Measurements from ENCODE around the gene ST8SIA5. TPM values are rescaled to one million over a fixed set of nuclear protein-coding genes. Genes with fewer than 3 reads are reported as not detected.

ST8SIA5 gene
- polyA plus RNA-seq, 6 donors from 2014 or later = not detected

- Mint-ChIP-seq H3K4me1 (peaks cover 0 to 2% (median 0%) of the 10 kb centered on the region in 3 donors), H3K4me3 (no peak overlapping the region), H3K9me3 (no peaks in the 10 kb centered on the region), H3K27me3 (peaks cover 0 to 36% (median 30%) of the 10 kb centered on the region in 3 donors), H3K36me3 (no peaks in the 10 kb centered on the region), H3K27ac (no peak overlapping the region)
- DNase-seq (no peak), ATAC-seq (ENCODE audit: low read depth in 2 of 2) (no peak)
These were observed 84.5 kb downstream of the ST8SIA5 start for GRCh38 chr18:46672062-46672970.

GRCh38 chr18:46668694-46669093 lies 88.2 kb downstream of the ST8SIA5 start:
- peaks cover 0 to 1% (median 0%) of the 10 kb centered on the region in 7 donors for H3K9me3 Mint-ChIP-seq
- H3K27me3 Mint-ChIP-seq = peaks cover 11 to 30% (median 25%) of the 10 kb centered on the region in 3 donors
- H3K36me3 Mint-ChIP-seq = no peaks in the 10 kb centered on the region
- no peak for ATAC-seq (ENCODE audit: low read depth in 2 of 2)
- H3K4me3 Mint-ChIP-seq = no peak overlapping the region
- peaks cover 0 to 2% (median 0%) of the 10 kb centered on the region in 3 donors for H3K4me1 Mint-ChIP-seq
- DNase-seq = no peak
- no peak overlapping the region for H3K27ac Mint-ChIP-seq

GRCh38 chr18:46668135-46668534 lies 88.7 kb downstream of the ST8SIA5 start:
- ATAC-seq (ENCODE audit: low read depth in 2 of 2) = no peak
- Mint-ChIP-seq H3K4me3 (no peak overlapping the region), H3K9me3 (peaks cover 0 to 3% (median 0%) of the 10 kb centered on the region in 7 donors)

GRCh38 chr18:46663539-46663938 lies 93.3 kb downstream of the ST8SIA5 start:
- H3K4me3 Mint-ChIP-seq = no peak overlapping the region
- H3K27me3 Mint-ChIP-seq = peaks cover 18 to 34% (median 20%) of the 10 kb centered on the region in 3 donors
- DNase-seq = no peak
- H3K9me3 Mint-ChIP-seq = peaks cover 0 to 3% (median 0%) of the 10 kb centered on the region in 7 donors
- H3K4me1 Mint-ChIP-seq = no peaks in the 10 kb centered on the region
- ATAC-seq (ENCODE audit: low read depth in 2 of 2) = no peak
- no peaks in the 10 kb centered on the region for H3K36me3 Mint-ChIP-seq
- H3K27ac Mint-ChIP-seq = peak overlapping the region in 1 of 6 donors; percentile 40

More at GRCh38 chr18:46668135-46668534, 88.7 kb downstream of the ST8SIA5 start:
- no peaks in the 10 kb centered on the region for H3K36me3 Mint-ChIP-seq
- no peak overlapping the region for H3K27ac Mint-ChIP-seq
- no peak for DNase-seq
- peaks cover 14 to 36% (median 27%) of the 10 kb centered on the region in 3 donors for H3K27me3 Mint-ChIP-seq
- H3K4me1 Mint-ChIP-seq = peaks cover 0 to 2% (median 0%) of the 10 kb centered on the region in 3 donors

GRCh38 chr18:46660957-46661749 lies 95.7 kb downstream of the ST8SIA5 start:
- Mint-ChIP-seq H3K27me3 (peaks cover 9 to 23% (median 20%) of the 10 kb centered on the region in 3 donors), H3K9me3 (peaks cover 0 to 3% (median 0%) of the 10 kb centered on the region in 7 donors), H3K4me3 (no peak overlapping the region), H3K36me3 (no peaks in the 10 kb centered on the region), H3K4me1 (no peaks in the 10 kb centered on the region), H3K27ac (peak overlapping the region in 1 of 6 donors; percentile 36)
- no peak for DNase-seq
- no peak for ATAC-seq (ENCODE audit: low read depth in 2 of 2)

GRCh38 chr18:46659484-46659883 lies 97.4 kb downstream of the ST8SIA5 start:
- ATAC-seq (ENCODE audit: low read depth in 2 of 2) = no peak
- Mint-ChIP-seq H3K27ac (no peak overlapping the region), H3K9me3 (peaks cover 0 to 3% (median 0%) of the 10 kb centered on the region in 7 donors), H3K36me3 (no peaks in the 10 kb centered on the region), H3K4me1 (no peaks in the 10 kb centered on the region), H3K27me3 (peaks cover 9 to 11% (median 11%) of the 10 kb centered on the region in 3 donors), H3K4me3 (no peak overlapping the region)
- no peak for DNase-seq

- Mint-ChIP-seq H3K27ac (peak within 1 kb of the TSS in 1 of 6 donors; percentile 70), H3K27me3 (peaks cover 2 to 7% (median 5%) of the 10 kb centered on the region in 3 donors), H3K4me1 (no peaks in the 10 kb centered on the region), H3K36me3 (no peaks in the 10 kb centered on the region), H3K9me3 (no peaks in the 10 kb centered on the region), H3K4me3 (no peak within 1 kb of the TSS)
- ATAC-seq (ENCODE audit: low read depth in 2 of 2) (no peak), DNase-seq (no peak)
These were observed 99.5 kb downstream of the ST8SIA5 start, which contains the start of gene LOXHD1 for GRCh38 chr18:46657115-46657955. Gene LOXHD1 (minus strand): TSS chr18:46657220. CDS start chr18:46657033, 187 bp downstream.

- Mint-ChIP-seq H3K36me3 (no peaks in the 10 kb centered on the region), H3K4me1 (no peaks in the 10 kb centered on the region), H3K9me3 (no peaks in the 10 kb centered on the region), H3K27me3 (peaks cover 5 to 10% (median 9%) of the 10 kb centered on the region in 3 donors), H3K4me3 (no peak overlapping the region), H3K27ac (no peak overlapping the region)
- no peak for DNase-seq
- no peak for ATAC-seq (ENCODE audit: low read depth in 2 of 2)
These were observed 100.3 kb downstream of the ST8SIA5 start for GRCh38 chr18:46656326-46657114.

- no peaks in the 10 kb centered on the region for H3K9me3 Mint-ChIP-seq
- no peaks in the 10 kb centered on the region for H3K4me1 Mint-ChIP-seq
- no peaks in the 10 kb centered on the region for H3K36me3 Mint-ChIP-seq
These were observed 104.5 kb downstream of the ST8SIA5 start for GRCh38 chr18:46652372-46652771.

GRCh38 chr18:46650681-46651080 lies 106.2 kb downstream of the ST8SIA5 start:
- peaks cover 9 to 54% (median 19%) of the 10 kb centered on the region in 3 donors for H3K27me3 Mint-ChIP-seq
- no peak overlapping the region for H3K27ac Mint-ChIP-seq
- no peaks in the 10 kb centered on the region for H3K36me3 Mint-ChIP-seq
- ATAC-seq (ENCODE audit: low read depth in 2 of 2) (no peak), DNase-seq (no peak)
- H3K9me3 Mint-ChIP-seq = no peaks in the 10 kb centered on the region
- H3K4me3 Mint-ChIP-seq = no peak overlapping the region
- H3K4me1 Mint-ChIP-seq = no peaks in the 10 kb centered on the region

More at GRCh38 chr18:46652372-46652771, 104.5 kb downstream of the ST8SIA5 start:
- Mint-ChIP-seq H3K27ac (peak overlapping the region in 1 of 6 donors; percentile 51), H3K27me3 (peaks cover 9 to 41% (median 11%) of the 10 kb centered on the region in 3 donors), H3K4me3 (no peak overlapping the region)
- ATAC-seq (ENCODE audit: low read depth in 2 of 2) (no peak), DNase-seq (no peak)

GRCh38 chr18:46649071-46649862 lies 107.6 kb downstream of the ST8SIA5 start:
- Mint-ChIP-seq H3K4me3 (no peak overlapping the region), H3K27me3 (peaks cover 9 to 59% (median 25%) of the 10 kb centered on the region in 3 donors), H3K9me3 (no peaks in the 10 kb centered on the region), H3K36me3 (no peaks in the 10 kb centered on the region), H3K27ac (no peak overlapping the region), H3K4me1 (no peaks in the 10 kb centered on the region)
- no peak for DNase-seq
- no peak for ATAC-seq (ENCODE audit: low read depth in 2 of 2)
